Brain microvascular endothelial cell (primary cell): Measurements from ENCODE around the gene AUTS2.

Experiments used
- DNase-seq: peaks from one replicate; pipeline ENCODE4 v3.0.0-alpha.2; 2020
- H3K27ac ChIP-seq: fragments of 250-450 bp; sonication (Bioruptor Pico); 2 replicates; pipeline ENCODE4 v1.5.1; 2020; ENCODE audit warnings: mild to moderate bottlenecking, moderate library complexity
- H3K27me3 ChIP-seq: fragments of 250-450 bp; sonication (Bioruptor Pico); replicated peaks from 2 replicates; pipeline ENCODE4 v1.5.1; 2020; ENCODE audit warnings: mild to moderate bottlenecking
- H3K36me3 ChIP-seq: fragments of 250-450 bp; sonication (Bioruptor Pico); replicated peaks from 2 replicates; pipeline ENCODE4 v1.5.1; 2020; ENCODE audit warnings: mild to moderate bottlenecking
- H3K4me3 ChIP-seq: 2 replicates; pipeline ENCODE4 v1.5.1; 2011; ENCODE audit warnings: low read depth, mild to moderate bottlenecking, control low read depth, low read length, moderate library complexity
- in situ Hi-C: cut with HindIII; loops from 2 replicates; pipeline ENCODE4 v1.10.0; 2017; ENCODE audit warnings: low sequenced_read_pairs, low pct_ligation_motif_present
- TF ChIP-seq, protein P1 (sequence below): IDR thresholded peaks from 2 replicates; pipeline ENCODE4 v1.5.1; 2011; ENCODE audit warnings: low read depth, mild to moderate bottlenecking, moderate library complexity, low read length, control low read depth, inconsistent platforms; ENCODE audit errors: missing control alignments

The AUTS2 gene

DNA sequence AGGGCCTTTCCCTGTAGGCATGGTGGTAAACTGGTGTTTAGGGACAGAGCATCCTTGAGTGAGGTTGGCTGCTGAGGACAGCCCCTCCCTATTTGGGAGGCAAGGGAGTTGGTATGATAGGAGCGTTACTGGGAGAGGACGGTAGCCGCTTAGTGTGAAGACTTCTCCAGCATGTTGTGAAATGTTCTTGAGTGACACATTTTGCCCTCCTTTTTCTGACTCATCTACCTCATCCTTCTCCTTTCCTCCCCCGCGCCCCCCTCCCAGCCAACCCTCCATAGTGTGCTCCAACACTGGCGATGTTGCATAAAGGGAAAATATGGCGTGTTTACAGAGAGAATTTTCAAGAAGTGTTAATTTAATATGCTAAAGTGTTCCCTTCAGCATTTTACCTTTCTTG, 888.7 kb downstream of the AUTS2 start:
- Histone ChIP-seq H3K27ac (no peak overlapping the region), H3K36me3 (no peaks in the 10 kb centered on the region), H3K4me3 (no peak overlapping the region), H3K27me3 (no peaks in the 10 kb centered on the region)
- in situ Hi-C loops, result no loop called here
- TF ChIP-seq, protein P1, sequence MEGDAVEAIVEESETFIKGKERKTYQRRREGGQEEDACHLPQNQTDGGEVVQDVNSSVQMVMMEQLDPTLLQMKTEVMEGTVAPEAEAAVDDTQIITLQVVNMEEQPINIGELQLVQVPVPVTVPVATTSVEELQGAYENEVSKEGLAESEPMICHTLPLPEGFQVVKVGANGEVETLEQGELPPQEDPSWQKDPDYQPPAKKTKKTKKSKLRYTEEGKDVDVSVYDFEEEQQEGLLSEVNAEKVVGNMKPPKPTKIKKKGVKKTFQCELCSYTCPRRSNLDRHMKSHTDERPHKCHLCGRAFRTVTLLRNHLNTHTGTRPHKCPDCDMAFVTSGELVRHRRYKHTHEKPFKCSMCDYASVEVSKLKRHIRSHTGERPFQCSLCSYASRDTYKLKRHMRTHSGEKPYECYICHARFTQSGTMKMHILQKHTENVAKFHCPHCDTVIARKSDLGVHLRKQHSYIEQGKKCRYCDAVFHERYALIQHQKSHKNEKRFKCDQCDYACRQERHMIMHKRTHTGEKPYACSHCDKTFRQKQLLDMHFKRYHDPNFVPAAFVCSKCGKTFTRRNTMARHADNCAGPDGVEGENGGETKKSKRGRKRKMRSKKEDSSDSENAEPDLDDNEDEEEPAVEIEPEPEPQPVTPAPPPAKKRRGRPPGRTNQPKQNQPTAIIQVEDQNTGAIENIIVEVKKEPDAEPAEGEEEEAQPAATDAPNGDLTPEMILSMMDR, result no peak
- DNase-seq, result no peak

DNA sequence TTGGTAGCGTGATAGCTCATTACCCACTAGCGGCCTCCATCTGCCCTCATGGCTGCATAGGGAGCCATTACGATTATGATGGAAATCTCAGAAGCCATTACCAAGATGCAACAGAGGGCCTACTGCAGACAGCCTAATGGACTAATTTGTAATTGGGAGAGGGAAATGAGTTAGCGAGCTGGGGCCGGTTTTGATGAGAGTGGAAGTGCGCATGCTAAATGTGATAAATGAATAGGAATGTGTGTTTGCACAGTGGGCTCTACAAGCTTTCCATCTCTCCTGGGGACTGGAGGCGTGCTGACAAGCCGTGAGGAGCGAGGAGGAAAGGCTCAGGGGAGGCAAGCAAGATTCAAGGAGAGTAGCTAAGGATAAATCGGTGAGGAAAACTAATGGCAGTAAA, 889.2 kb downstream of the AUTS2 start:
- DNase-seq, result no peak
- no peak overlapping the region for H3K4me3 ChIP-seq
- TF ChIP-seq, protein P1, result no peak
- no peak overlapping the region for H3K27ac ChIP-seq
- in situ Hi-C loops, result no loop called here
- H3K27me3 ChIP-seq, result no peaks in the 10 kb centered on the region
- H3K36me3 ChIP-seq, result no peaks in the 10 kb centered on the region

DNA sequence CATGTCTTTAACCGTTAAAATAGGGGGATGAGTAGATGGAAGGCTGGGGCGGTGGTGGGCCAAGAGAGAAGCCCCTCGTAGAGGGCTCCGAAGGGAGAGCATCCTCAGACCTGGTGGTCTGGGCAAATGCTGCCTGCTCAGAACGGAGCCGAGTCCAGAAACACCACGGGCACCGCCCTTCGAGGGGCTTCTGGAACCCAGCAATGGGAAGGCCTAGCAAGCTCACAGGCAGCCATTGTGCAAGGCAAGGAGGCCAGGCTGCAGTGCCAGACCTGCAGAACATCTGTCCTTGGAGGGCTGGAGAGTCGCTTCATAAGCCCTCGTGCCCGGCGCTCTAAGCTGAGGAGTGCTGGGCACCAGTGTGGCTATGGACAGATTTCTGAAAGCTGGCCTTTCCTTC, 889.6 kb downstream of the AUTS2 start:
- H3K36me3 ChIP-seq, result no peaks in the 10 kb centered on the region
- no peaks in the 10 kb centered on the region for H3K27me3 ChIP-seq
- no peak for DNase-seq
- in situ Hi-C loops, result no loop called here
- H3K4me3 ChIP-seq, result no peak overlapping the region
- TF ChIP-seq, protein P1, result no peak
- H3K27ac ChIP-seq, result no peak overlapping the region

DNA sequence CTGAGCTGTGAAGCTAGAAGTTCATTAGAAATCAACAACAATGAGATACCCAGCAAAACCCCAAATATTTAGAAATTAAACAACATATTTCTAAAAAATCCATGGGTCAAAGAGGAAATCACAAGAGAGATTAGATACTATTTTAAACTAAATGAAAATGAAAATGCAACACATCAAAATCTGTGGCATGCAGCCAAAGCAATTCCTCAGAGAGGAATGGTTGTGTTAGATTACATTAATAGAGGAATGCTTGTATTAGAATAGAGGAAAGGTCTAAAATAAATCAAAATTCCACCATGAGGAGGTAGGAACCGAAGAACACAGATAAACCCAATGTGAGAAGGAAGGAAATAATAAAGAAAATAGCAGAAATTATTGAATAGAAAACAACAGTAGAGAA, 891.5 kb downstream of the AUTS2 start:
- no peak overlapping the region for H3K4me3 ChIP-seq
- H3K36me3 ChIP-seq, result no peaks in the 10 kb centered on the region
- TF ChIP-seq, protein P1, result no peak
- DNase-seq, result no peak
- H3K27me3 ChIP-seq, result no peaks in the 10 kb centered on the region
- in situ Hi-C loops, result no loop called here
- H3K27ac ChIP-seq, result no peak overlapping the region

DNA sequence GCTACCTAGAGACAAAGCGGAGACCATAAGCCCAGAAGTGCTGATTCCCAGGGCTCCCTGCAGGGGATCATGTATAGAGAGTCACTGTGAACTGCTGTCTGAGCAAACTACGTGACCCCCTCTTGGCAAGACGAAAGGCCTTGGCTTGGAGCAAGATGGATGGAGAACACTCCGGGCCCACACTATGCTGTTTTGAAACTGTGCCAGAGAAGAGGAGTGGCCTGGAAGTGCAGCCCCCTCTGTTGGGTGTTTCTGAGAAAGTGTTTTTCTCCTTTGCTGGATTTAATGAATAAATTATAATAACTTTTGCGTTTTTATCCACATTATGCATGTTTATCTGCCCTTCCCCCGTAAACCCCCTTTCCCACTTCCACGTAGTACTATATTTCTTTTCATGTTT, 894.4 kb downstream of the AUTS2 start:
- TF ChIP-seq, protein P1, result no peak
- H3K4me3 ChIP-seq, result no peak overlapping the region

DNA sequence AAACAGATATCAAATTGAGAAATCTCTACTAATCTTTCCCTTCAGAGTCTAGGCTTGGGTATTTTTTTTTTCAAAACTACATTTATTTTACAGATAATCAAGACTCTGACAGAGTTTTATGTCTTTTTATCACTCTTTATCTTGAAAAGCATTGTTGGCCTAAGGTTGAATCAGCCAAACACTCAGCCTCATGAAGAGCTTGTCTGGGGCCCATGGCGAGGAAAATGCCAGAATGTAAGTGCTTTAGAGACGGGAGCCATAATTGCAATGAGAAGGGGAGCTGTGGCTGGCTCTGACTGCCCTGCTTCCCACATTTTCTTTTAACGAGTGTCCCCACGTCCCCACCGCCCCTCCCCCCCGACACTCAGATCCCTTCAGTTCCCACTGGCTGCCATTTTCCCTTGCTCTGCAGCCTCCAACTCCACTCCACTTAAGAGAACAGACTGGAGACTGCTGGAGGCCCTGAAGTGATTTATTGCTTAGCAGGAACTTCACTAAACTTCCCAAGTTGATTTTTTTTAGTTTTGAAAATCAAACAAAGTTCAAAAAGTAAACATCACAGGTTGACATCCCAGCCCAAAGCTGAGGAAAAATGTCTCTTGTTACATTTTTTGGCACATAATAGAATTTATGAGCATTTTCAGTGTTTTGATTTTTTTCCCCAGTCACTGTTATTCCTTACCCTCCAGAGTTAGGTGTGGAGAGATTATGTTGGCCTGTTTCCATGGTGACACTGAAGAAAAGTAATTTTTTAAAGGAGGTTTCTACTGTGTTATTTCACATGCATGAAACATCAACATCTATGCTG, 896.2 kb downstream of the AUTS2 start:
- TF ChIP-seq, protein P1, result no peak
- in situ Hi-C loops, result no loop called here
- no peaks in the 10 kb centered on the region for H3K27me3 ChIP-seq
- DNase-seq, result no peak
- H3K4me3 ChIP-seq, result no peak overlapping the region
- no peaks in the 10 kb centered on the region for H3K36me3 ChIP-seq
- no peak overlapping the region for H3K27ac ChIP-seq

More for the DNA sequence above, 894.4 kb downstream of the AUTS2 start:
- Histone ChIP-seq H3K27me3 (no peaks in the 10 kb centered on the region), H3K27ac (no peak overlapping the region), H3K36me3 (no peaks in the 10 kb centered on the region)
- in situ Hi-C loops, result no loop called here
- DNase-seq, result no peak
